GM19099 (cell line): Measurements from ENCODE around the gene ARHGEF17.

Experiments
- POLR2A ChIP-seq: IDR thresholded peaks from 3 replicates; pipeline ENCODE4 v1.6.1; 2011; ENCODE audit warnings: low read depth; ENCODE audit not compliant: insufficient read length; ENCODE audit errors: extremely low read depth

The ARHGEF17 gene

GRCh38 chr11:73413256-73413655, 105.2 kb downstream of the ARHGEF17 start:
- no peak for TF ChIP-seq POLR2A

- TF ChIP-seq POLR2A = no peak
These were observed 107.0 kb downstream of the ARHGEF17 start for GRCh38 chr11:73414977-73415651.

- TF ChIP-seq POLR2A = no peak
These were observed 108.0 kb downstream of the ARHGEF17 start for GRCh38 chr11:73415854-73416615.

GRCh38 chr11:73416786-73417185, 108.7 kb downstream of the ARHGEF17 start:
- TF ChIP-seq POLR2A = no peak
